Measurements from ENCODE around the gene SLC16A10.

- TF ChIP-seq CTCF (conservative IDR thresholded peaks at IDR 0.05; ENCODE audit: low read depth, low read length): peak; percentile 73
- no peak for TF ChIP-seq CHD1 (IDR thresholded peaks at IDR 0.05; ENCODE audit: low read depth, low read length)
- TF ChIP-seq MAZ (IDR thresholded peaks at IDR 0.05; ENCODE audit: borderline replicate concordance, low read depth, low read length): no peak
- no peak for TF ChIP-seq POLR2A (IDR thresholded peaks at IDR 0.05; ENCODE audit: low read depth, low read length)
- TF ChIP-seq ELK1 (IDR thresholded peaks at IDR 0.05; ENCODE audit: borderline replicate concordance, low read depth, low read length): no peak
- no peak for TF ChIP-seq CEBPB (IDR thresholded peaks at IDR 0.05; ENCODE audit: low read depth, low read length)
- no peak for TF ChIP-seq BHLHE40 (IDR thresholded peaks at IDR 0.05; ENCODE audit: low read depth, low read length)
- peak; percentile 57 for TF ChIP-seq RAD21 (IDR thresholded peaks at IDR 0.05; ENCODE audit: low read length)
- no peak for TF ChIP-seq USF2 (IDR thresholded peaks at IDR 0.05; ENCODE audit: low read depth, low read length)
- no peak for TF ChIP-seq RCOR1 (IDR thresholded peaks at IDR 0.05; ENCODE audit: insufficient replicate concordance, low read length)
- no peak for TF ChIP-seq MAFK (IDR thresholded peaks at IDR 0.05; ENCODE audit: low read depth, low read length)
Observed at GRCh38 chr6:111057074-111057752, 30.1 kb upstream of the SLC16A10 start.
